Mucosa of descending colon (tissue), 3 donors: ENCODE results near the gene FAM3D. TPM values are rescaled to one million over a fixed set of nuclear protein-coding genes. Genes with fewer than 3 reads are reported as not detected.

Experiments used
- ATAC-seq: fragments of 200-7000 bp; cut with Tn5 transposase; one replicate; pipeline ENCODE4 v1.9.1; 2020; ENCODE audit warnings: mild to moderate bottlenecking, moderate library complexity
- DNase-seq, 3 donors: peaks; one replicate each; pipeline ENCODE4 v3.0.0-alpha.2; 2020
- H3K36me3 ChIP-seq: fragments of 200-600 bp; one replicate; pipeline ENCODE4 v1.8.0; 2021; ENCODE audit warnings: low read depth, mild to moderate bottlenecking
- H3K4me1 ChIP-seq: fragments of 200-600 bp; one replicate; pipeline ENCODE4 v1.8.0; 2021; ENCODE audit warnings: low read depth, mild to moderate bottlenecking
- H3K4me3 ChIP-seq: fragments of 200-600 bp; one replicate; pipeline ENCODE4 v1.8.0; 2021; ENCODE audit warnings: mild to moderate bottlenecking
- H3K9me3 ChIP-seq: fragments of 200-600 bp; one replicate; pipeline ENCODE4 v1.8.0; 2021; ENCODE audit warnings: mild to moderate bottlenecking
- CTCF ChIP-seq: fragments of 200-600 bp; IDR thresholded peaks from one replicate; pipeline ENCODE4 v1.8.0; 2022; ENCODE audit warnings: antibody characterized with exemption, mild to moderate bottlenecking
- intact Hi-C, 2 donors: fragments of 100-400 bp; cut with DNase I in 1 of 2; cut with micrococcal nuclease in 1 of 2; formaldehyde crosslinking; loops; one replicate each; pipeline versions ENCODE4 v1.11.0 to v1.11.1; 2022; cut with DNase I, micrococcal nuclease
- total RNA-seq, 3 donors: library from RNA; stranded (reverse); fragmentation: NEBNext Ultra II Directional in 2 of 3; extraction: Animal tissue kit (Norgen Biotek cat#: 25700) in 2 of 3; gene quantifications; one replicate each; pipeline versions ENCODE4 v1.2.1 to v1.2.4, GENCODE V29; 2021 to 2023
- donor health status: DM: no; HTN: no; CAD: no; lungs with moderate emphysema.
- donor health status: DM: no; HTN: no; CAD: no.
- donor health status: DM: no; HTN: yes; CAD: no.

The FAM3D gene
- total RNA-seq, 3 donors from 2014 or later: 253 to 761 (median 323) TPM

- no peaks in the 10 kb centered on the region for H3K9me3 ChIP-seq
Observed at GRCh38 chr3:58609990-58610389, 56.6 kb downstream of the FAM3D start.

GRCh38 chr3:58608648-58609047, 57.9 kb downstream of the FAM3D start:
- H3K4me1 ChIP-seq: no peaks in the 10 kb centered on the region
- H3K9me3 ChIP-seq: no peaks in the 10 kb centered on the region
- ATAC-seq (no peak), DNase-seq (no peak)
- H3K4me3 ChIP-seq: no peak overlapping the region
- no peaks in the 10 kb centered on the region for H3K36me3 ChIP-seq
- no peak for TF ChIP-seq CTCF
- intact Hi-C loops: no loop called here

More at GRCh38 chr3:58609990-58610389, 56.6 kb downstream of the FAM3D start:
- H3K4me1 ChIP-seq: no peaks in the 10 kb centered on the region
- ATAC-seq: no peak
- no peaks in the 10 kb centered on the region for H3K36me3 ChIP-seq
- intact Hi-C loops: no loop called here
- DNase-seq: no peak
- TF ChIP-seq CTCF: no peak
- no peak overlapping the region for H3K4me3 ChIP-seq

- H3K9me3 ChIP-seq: no peaks in the 10 kb centered on the region
- TF ChIP-seq CTCF: no peak
Observed at GRCh38 chr3:58607816-58608215, 58.8 kb downstream of the FAM3D start.

GRCh38 chr3:58606693-58607092, 59.9 kb downstream of the FAM3D start:
- ATAC-seq (no peak), DNase-seq (no peak)
- no peak for TF ChIP-seq CTCF
- no peaks in the 10 kb centered on the region for H3K4me1 ChIP-seq
- H3K4me3 ChIP-seq: no peak overlapping the region
- H3K36me3 ChIP-seq: no peaks in the 10 kb centered on the region
- intact Hi-C loops: no loop called here
- no peaks in the 10 kb centered on the region for H3K9me3 ChIP-seq

More at GRCh38 chr3:58607816-58608215, 58.8 kb downstream of the FAM3D start:
- ATAC-seq (no peak), DNase-seq (no peak)
- Histone ChIP-seq H3K4me1 (no peaks in the 10 kb centered on the region), H3K4me3 (no peak overlapping the region), H3K36me3 (no peaks in the 10 kb centered on the region)
- intact Hi-C loops: no loop called here

- ATAC-seq: no peak
- no peak for TF ChIP-seq CTCF
- H3K4me1 ChIP-seq: no peaks in the 10 kb centered on the region
- H3K4me3 ChIP-seq: no peak overlapping the region
- no peaks in the 10 kb centered on the region for H3K9me3 ChIP-seq
- intact Hi-C loops: no loop called here
- no peaks in the 10 kb centered on the region for H3K36me3 ChIP-seq
- DNase-seq: no peak
Observed at GRCh38 chr3:58604031-58604430, 62.5 kb downstream of the FAM3D start.

GRCh38 chr3:58603606-58604005, 63.0 kb downstream of the FAM3D start:
- H3K4me1 ChIP-seq: no peaks in the 10 kb centered on the region
- intact Hi-C loops: no loop called here
- DNase-seq (no peak), ATAC-seq (no peak)
- no peaks in the 10 kb centered on the region for H3K36me3 ChIP-seq
- TF ChIP-seq CTCF: no peak
- H3K9me3 ChIP-seq: no peaks in the 10 kb centered on the region
- no peak overlapping the region for H3K4me3 ChIP-seq
